Measurements from ENCODE around the gene ACACB.

The ACACB gene

DNA sequence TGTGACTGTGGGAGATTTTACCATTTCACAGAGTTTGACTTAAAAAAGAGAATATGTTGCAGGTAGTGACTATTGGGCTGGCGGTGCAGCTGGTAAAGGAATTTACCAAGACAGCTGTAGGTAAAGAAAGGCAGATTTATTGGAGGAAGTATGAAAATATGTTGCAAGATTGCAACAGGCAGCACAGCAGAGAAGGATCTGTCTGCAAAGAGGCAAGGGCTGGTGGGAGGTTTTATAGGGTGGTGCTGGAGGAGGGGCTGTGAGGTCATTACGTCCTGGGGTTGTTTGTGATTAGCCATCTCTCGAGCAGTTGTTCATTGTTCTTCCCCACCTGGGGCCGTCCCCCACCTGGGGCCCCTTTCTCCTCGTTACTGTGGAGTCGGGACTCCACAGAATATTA lies 62.1 kb downstream of the ACACB start:
- no peak for DNase-seq

DNA sequence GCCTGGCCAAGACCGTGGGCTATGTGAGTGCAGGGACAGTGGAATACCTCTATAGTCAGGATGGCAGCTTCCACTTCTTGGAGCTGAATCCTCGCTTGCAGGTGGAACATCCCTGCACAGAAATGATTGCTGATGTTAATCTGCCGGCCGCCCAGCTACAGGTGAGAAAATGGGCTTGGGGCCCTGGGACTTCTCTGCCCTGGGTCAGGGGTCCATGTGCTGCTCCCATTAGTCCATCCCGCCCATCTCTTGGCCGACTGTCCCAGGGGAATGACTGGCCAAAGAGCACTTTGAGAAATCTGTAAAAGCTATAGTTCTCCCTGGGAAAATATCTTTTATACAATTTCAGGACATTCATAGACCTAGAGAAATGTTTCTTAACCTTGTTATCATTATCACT lies 63.5 kb downstream of the ACACB start:
- DNase-seq = no peak

DNA sequence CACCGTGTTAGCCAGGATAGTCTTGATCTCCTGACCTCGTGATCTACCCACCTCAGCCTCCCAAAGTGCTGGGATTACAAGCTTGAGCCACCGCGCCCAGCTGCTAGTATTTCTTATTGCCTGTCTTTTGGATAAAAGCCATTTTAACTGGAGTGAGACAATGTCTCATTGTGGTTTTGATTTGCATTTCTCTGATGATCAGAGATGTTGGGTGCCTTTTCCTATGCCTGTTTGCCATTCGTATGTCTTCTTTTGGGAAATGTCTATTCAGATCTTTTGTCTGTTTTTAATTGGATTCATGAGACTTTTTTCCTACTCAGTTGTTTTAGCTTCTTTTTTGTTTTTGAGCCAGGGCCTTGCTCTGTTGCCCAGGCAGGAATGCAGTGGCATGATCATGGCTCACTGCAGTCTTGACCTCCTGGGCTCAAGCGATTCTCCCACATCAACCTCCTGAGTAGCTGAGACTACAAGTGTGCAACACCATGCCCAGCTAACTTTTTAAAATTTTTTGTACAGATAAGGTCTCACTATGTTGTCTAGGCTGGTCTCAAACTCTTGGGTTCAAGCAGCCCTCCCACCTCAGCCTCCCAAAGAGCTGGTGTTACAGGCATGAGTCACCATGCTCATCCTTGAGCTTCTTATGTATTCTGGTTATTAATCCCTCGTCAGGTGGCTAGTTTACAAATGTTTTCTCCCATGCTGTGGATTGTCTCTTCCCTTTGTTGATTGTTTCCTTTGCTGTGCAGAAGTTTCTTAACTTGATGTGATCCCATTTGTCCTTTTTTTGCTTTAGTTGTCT lies 65.9 kb downstream of the ACACB start:
- DNase-seq = no peak

DNA sequence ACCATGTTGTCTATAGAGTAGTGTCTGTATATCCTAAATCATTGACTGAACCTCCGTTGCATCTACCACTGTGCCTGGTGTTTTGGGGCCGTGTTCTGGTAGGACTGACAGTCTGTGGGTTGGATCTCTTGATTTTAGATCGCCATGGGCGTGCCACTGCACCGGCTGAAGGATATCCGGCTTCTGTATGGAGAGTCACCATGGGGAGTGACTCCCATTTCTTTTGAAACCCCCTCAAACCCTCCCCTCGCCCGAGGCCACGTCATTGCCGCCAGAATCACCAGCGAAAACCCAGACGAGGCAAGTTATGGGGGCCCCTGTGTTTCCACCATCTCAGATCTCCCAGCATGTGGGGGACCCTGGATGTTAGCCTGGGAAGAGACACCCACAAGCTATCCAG lies 69.1 kb downstream of the ACACB start:
- no peak for DNase-seq

DNA sequence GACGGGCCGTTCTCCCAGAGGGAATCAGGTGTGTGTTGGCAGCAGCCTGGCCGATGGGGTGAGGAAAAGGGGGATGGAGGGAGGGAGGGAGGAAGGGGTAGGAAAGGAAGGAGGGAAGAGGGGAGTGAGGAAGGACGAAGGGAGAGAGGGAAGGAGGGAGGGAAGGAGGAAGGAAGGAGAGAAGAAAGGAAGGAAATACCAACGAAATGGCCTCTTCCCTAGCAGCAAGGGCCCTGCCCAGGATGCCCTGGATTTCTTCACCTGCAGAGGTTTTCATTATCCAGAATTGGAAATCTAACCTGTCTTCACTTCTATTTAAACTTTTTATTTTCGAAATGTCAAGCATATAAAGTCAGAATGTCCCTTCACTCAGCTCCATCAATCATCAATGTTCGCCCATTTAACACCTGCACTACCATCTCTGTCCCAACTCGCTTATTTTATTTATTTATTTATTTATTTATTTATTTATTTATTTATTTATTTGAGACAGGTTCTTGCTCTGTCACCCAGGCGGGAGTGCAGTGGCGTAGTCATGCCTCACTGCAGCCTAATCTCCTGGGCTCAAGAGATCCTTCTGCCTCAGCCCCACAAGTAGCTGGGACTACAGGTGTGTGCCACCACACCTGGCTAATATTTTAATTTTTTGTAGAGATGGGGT lies 70.7 kb downstream of the ACACB start:
- no peak for DNase-seq

DNA sequence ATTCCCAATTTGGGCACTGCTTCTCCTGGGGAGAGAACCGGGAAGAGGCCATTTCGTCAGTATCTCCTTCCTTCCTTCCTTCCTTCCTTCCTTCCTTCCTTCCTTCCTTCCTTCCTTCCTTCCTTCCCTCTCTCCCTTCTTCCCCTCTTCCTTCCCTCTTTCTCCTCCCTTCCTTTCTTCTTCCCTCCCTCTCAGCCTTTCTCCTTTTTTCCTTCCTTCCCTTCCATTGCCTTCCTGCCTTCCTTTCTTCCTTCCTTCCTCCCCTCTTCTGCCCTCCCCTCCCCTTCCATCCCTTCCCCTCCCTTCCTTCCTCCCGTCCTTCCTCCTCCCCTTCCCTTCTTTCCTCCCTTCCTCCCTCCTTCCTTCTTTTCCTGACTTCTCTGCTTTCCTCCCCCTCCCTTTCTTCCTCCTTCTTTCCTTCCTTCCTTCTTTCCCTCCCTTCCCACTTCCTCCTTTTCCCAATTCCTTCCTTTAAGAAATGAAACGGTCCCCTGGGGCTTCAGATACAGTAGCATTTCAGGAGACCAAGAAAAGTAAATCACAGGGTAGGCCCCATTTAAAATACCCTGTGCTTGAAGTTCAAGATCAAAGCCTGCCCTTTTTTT lies 71.8 kb downstream of the ACACB start:
- no peak for DNase-seq

DNA sequence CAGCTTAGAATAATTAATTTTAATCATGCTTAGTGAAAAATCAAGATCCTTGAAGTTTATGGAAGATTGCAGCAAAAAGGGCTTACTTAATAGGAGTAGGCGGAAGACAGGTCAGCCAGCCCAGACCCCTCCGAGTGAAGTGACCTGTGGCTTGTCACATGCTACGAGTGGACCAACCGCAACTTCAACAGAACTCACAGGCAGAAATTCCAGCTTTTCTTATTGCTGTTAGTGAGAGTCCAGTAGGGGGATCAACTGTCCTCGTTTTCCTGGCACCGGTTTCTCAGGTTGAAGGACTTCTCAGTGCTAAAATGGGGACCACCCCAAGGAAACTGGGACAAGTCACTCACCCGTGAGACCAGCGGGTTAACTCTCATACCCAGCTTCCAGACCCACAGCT lies 72.9 kb downstream of the ACACB start:
- DNase-seq = no peak

DNA sequence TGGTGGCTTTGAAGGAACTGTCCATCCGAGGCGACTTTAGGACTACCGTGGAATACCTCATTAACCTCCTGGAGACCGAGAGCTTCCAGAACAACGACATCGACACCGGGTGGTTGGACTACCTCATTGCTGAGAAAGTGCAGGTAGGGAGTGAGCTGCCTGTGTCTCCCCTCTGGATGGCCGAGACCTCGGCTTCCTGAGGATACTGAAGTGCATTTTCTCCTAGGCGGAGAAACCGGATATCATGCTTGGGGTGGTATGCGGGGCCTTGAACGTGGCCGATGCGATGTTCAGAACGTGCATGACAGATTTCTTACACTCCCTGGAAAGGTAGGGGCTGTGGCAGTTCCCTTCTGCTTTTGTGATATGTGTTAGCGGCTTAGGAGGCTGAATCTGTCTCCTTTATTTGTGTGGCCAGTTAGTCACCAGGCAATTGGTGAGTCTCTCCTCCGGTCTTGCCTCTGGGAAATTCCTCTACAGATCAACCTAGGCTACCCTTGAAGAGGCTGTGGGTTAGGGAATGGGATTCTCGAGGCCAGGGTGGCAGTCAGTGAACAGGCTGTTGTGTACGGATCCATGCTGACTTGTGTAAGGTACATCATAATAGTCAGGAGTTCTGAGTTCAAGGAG lies 75.3 kb downstream of the ACACB start:
- no peak for DNase-seq

DNA sequence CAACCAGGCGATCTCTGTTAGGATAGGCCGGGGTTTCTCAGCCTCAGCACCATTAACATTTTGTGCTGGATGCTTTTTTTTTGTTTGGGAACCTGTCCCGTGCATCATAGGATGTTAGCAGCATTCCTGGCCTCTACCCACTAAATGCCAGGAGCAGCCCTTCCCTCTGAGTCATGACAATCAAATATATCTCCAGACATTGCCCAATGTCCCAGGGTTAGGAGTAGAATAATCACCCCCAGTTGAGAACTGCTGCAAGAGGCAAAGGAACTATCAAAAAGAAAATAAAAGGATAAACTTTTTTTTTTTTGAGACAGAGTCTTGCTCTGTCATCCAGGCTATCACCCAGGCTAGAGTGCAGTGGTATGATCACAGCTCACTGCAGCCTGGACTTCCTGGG lies 76.0 kb downstream of the ACACB start:
- no peak for DNase-seq

DNA sequence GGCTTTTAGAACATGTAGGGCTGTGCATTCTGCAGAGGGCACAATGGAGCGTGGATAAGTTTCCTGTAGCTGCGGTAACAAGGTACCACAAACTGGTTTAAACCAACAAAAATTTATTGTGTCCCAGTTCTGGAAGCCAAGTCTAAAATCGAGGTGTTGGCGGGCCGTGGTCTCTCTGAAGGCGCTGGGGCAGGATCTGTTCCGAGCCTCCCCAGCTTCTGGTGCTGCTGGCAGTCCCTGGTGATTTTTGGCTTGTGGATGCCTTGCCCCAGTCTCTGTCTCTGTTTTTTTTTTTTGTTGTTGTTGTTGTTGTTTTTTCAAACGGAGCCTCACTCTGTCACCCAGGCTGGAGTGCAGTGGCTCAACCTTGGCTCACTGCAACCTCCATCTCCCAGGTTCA lies 77.5 kb downstream of the ACACB start:
- DNase-seq = no peak

DNA sequence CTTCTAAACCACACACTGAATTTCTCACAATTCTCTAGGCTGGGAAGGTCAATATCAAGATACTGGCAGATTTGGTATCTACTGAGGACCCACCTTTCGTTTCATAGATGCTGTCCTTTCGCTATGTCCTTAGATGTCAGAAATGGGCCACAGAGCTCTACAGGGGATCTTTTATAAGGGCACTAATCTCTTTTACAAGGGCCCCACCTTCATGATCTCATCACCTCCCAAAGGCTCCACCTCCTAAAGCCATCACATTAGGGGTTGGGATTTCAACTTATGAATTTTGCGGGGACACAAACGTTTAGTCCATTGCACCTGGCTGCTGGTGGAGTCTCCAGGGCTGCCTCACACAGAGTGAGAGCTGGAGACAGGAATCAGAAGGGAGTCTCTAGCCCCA lies 79.9 kb downstream of the ACACB start:
- no peak for DNase-seq

DNA sequence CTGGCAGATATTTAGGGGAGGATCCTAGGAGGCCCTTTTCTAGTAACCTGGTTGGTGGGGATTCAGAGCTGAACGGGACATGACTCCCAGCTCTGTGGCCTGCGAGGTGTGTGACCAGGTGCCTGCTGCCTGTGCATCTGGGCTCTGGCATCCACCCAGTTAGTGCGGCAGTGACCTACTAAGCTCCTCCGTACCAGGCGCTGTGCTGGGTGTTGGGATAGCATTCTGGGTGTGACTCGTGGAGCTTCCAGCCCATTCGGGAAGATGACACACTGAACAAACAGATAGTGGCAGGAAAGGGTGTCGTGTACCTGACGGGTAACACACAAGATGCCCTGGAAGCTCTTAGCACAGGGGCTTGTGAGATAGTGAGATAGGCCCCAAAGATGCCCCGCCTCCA lies 80.9 kb downstream of the ACACB start:
- DNase-seq = no peak

DNA sequence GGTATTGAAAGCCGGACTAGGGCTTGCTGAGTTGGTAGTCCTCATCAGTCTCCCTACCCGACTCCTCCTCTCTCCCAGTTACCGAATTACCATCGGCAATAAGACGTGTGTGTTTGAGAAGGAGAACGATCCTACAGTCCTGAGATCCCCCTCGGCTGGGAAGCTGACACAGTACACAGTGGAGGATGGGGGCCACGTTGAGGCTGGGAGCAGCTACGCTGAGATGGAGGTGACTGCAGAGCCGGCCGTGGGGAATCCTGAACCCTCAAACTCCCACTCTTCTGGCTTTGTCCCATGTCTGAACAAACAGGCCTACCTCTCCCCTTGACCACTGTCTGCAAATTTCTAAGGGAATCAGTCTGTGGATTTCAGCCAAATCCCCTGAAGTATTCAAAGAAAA lies 82.9 kb downstream of the ACACB start:
- no peak for DNase-seq

DNA sequence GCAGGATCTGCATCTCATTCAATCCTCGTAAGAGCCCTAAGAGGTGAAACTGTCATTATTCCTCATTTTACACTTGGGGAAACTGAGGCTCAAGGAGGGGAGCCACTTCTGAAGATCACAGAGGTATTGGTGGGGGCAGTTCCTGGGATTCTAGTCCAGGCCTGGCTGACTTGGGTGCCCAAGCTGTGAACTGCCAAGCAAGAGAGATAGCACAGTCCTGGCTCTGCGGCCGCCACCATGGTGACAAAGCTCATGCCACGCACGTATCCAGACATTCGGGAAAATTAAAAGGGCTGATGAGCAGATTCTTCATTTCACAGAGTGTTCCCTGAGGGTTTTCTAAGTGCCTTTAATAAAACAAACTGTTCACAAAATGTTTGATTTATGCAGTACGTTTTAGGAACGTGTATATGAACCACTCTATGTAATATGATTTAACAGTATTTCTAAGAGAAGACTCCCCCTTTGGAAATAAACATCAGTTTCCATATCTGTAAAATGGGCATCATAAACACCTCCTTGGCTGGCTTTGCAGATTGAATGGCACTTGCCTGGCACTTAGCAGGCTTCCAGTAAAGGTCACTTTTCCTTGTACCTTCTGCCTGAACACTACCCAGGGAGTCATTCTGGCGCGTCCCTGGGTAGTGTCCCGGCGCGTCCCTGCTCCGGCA lies 84.6 kb downstream of the ACACB start:
- no peak for DNase-seq

DNA sequence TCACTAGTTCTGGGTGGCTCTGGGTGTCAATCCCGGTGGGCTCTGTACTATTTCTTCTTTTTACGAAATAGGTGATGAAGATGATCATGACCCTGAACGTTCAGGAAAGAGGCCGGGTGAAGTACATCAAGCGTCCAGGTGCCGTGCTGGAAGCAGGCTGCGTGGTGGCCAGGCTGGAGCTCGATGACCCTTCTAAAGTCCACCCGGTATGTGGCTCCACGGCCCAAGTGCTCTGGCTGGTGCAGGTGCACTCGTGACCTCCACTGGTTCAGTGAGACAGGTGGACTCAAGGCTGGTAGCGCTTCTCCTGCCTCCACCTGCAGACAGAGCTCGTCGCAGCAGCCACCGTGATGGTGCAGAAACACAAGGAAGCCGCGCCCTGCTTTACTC lies 85.1 kb downstream of the ACACB start:
- DNase-seq = no peak

DNA sequence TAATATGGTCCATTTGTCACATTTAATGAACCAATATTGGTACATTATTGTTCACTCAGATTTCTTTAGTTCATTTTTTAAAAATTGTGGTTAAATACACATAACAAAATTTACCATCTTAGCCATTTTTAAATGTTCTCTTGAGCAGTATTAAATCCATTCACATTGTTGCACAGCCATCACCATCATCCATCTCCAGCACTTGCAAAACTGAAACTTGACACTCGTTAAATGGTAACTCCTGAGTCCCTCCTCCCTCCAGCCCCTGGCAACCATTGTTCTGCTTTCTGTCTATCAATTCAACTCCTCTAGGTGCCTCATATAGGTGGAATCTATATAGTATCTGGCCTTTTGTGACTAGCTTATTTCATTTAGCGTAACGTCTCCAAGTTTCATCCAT lies 86.4 kb downstream of the ACACB start:
- DNase-seq = no peak

DNA sequence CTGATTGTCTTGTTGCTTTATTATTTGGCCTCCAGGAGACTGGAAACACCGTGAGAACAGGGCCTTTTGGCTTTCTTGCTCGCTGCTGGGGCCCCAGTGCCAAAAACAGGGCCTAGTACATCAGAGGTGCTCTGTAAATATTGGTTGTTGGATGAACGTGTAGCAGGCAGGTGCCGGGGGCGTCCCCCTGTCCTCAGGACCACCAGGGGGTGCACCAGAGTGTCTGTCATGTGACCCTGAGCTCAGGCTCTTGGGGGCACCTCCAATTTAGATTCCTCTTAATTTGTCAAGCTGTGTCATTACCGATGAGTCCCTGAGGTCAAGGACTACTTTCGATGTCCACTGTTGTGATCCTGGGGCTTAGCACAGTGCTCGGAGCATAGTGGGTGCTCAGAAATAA lies 87.1 kb downstream of the ACACB start:
- no peak for DNase-seq

DNA sequence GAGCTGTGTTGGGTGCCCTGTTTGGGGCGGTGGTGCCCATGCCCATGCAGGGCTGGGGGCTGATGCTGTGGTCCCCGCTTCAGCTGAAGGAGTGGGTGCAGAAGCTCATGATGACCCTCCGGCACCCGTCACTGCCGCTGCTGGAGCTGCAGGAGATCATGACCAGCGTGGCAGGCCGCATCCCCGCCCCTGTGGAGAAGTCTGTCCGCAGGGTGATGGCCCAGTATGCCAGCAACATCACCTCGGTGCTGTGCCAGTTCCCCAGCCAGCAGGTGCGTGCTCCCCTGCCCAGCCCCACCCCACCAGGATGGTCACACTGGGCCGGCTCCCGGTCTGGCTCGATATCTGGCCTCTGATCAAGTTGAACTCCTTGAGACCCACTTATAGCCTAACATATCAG lies 92.7 kb downstream of the ACACB start:
- no peak for DNase-seq

DNA sequence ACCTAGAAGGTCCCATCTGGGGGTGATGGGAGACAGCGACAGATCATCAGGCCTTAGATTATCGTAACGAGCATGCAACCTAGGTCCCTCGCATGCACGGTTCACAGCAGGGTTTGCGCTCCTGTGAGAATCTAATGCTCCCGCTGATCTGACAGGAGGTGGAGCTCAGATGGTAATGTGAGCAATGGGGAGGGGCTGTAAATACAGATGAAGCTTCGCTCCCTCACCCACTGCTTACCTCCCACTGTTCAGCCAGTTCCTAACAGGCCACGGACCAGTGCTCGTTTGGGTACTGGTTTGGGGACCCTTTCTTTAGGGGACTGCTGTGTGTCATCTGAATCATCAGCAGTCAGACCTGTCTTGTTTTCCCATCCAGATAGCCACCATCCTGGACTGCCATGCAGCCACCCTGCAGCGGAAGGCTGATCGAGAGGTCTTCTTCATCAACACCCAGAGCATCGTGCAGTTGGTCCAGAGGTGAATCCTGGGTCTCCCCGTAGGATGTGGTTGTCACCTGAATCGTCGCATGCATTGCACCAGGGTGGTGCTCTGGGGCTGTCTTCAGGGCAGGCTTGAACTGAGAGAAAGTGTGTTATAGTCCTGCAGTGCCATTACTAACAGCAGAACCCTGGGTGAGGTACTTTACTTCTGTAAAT lies 96.2 kb downstream of the ACACB start:
- no peak for DNase-seq

DNA sequence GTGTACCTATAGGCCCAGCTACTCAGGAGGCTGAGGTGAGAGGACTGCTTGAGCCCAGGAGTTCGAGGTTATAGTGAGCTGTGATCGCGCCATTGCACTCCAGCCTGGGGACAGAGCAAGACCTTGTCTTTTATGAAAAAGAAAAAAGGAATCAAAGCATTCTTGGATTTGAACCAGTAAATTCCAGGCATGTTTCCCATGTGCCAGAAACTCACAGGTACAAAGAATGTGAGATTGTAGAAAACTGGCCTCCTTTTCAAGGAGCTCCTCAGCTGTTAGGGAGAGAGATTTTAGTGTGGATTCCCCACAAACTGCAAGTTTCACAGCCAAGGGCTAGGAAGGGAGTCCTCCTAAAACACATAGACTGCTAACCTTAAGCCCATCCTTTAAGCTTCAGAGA lies 97.7 kb downstream of the ACACB start:
- DNase-seq = no peak

DNA sequence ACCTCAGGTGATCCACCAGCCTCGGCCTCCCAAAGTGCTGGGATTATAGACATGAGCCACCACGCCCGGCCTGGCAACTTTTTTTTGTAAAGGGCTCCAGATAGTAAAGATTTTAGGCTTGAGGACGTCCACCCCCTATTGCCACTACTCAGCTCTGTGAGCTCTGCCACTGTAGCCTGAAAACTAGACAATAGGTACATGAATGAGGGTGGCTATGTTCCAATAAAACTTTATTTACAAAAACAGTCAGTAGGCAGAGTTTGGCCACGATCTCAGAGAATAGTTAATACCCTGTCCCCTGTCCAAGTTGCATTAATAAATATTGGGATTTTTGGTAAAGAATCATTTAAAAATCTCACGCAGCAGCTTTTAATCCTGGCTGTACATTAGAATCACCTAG lies 102.6 kb downstream of the ACACB start:
- no peak for DNase-seq

DNA sequence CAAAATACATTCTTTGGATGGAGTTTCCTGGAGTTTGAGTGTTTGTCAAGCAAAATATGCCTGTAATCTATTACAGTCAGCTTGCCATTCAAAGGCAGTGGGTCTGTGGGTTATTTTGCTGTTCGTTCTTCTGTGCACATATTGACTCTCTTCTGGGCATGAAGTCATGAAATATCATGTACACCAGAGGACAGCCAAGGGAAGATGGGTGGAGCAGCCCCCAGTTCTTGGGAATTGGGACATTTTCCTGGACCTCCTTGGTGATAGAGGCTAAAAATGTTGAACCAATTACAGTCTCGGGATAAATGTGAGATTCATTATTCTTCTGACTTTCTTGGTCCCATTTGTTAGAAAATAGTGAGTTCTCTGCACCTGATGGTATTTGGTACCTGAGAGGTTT lies 103.6 kb downstream of the ACACB start:
- no peak for DNase-seq
